ENCODE data around the gene ZNF350. TPM values are rescaled to one million over a fixed set of nuclear protein-coding genes. Genes with fewer than 3 reads are reported as not detected.
"Not testable (repeated sequence)": the region's sequence is repeated elsewhere in the genome, so short reads cannot be mapped to it uniquely, and the experiment has no call there.

Gene ZNF350
- total RNA-seq, 2 donors from 2014 or later: 31.3 to 34.6 TPM

DNA sequence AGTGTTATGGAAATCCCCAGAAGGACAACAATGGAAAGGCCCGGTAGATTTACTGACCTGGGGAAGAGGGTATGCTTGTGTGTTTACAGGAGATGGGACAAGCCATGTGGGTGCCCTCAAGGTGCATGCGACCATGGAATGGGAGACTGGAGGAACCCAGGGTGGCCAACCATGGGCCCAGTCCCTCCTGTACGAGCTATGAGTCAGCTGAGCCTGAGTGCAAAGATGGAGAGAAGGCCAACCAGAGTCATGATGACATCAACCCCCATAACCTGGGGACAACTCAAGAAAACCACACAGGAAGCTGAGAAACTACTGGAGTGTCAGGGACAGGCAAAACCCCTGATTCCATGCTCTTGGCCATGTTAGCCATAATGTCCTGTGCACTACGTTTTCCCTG is 7.8 kb downstream of the ZNF350 start:
- WGBS: 91% methylated on average over 4 of the region's 4 CpGs
- TF ChIP-seq, protein P1, sequence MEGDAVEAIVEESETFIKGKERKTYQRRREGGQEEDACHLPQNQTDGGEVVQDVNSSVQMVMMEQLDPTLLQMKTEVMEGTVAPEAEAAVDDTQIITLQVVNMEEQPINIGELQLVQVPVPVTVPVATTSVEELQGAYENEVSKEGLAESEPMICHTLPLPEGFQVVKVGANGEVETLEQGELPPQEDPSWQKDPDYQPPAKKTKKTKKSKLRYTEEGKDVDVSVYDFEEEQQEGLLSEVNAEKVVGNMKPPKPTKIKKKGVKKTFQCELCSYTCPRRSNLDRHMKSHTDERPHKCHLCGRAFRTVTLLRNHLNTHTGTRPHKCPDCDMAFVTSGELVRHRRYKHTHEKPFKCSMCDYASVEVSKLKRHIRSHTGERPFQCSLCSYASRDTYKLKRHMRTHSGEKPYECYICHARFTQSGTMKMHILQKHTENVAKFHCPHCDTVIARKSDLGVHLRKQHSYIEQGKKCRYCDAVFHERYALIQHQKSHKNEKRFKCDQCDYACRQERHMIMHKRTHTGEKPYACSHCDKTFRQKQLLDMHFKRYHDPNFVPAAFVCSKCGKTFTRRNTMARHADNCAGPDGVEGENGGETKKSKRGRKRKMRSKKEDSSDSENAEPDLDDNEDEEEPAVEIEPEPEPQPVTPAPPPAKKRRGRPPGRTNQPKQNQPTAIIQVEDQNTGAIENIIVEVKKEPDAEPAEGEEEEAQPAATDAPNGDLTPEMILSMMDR (IDR thresholded peaks at IDR 0.05): no peak
- TF ChIP-seq POLR2AphosphoS5 (IDR thresholded peaks at IDR 0.05): no peak
- TF ChIP-seq POLR2A (IDR thresholded peaks at IDR 0.05): no peak
- no peaks in the 10 kb centered on the region for H3K27me3 ChIP-seq (replicated peaks; ENCODE audit: insufficient read depth)
- intact Hi-C loops (cut with DNase I): no loop called here
- H3K9me3 ChIP-seq: no peaks in the 10 kb centered on the region
- H3K4me1 ChIP-seq (replicated peaks): peaks cover 3% of the 10 kb centered on the region
- no peak for DNase-seq (ENCODE audit: low spot score)
- H3K36me3 ChIP-seq: peaks cover 0 to 7% of the 10 kb centered on the region in 2 donors
- H3K4me3 ChIP-seq: no peak overlapping the region
- peak overlapping the region in 1 of 2 donors; percentile 88 for H3K27ac ChIP-seq

DNA sequence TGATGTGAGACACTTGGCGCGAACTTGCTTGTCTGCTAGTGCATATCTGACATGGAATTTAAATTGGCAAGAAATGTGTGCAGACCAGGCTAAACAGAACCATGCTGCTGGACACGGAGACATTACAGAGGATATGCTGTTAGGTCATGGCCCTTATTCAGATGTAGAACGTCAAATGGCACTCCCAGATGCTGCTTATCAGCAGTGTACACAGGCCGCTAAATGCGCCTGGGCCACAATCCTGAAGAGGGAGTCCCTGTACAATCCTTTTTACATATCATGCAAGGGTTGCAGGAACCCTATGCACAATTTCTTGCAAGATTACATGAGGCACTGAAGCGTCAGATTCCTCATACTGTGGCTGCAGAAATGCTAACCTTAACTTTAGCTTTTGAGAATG is 9.3 kb downstream of the ZNF350 start:
- TF ChIP-seq, protein P1 (IDR thresholded peaks at IDR 0.05): no peak
- no peak for TF ChIP-seq POLR2AphosphoS5 (IDR thresholded peaks at IDR 0.05)
- TF ChIP-seq POLR2A (IDR thresholded peaks at IDR 0.05): no peak
- Histone ChIP-seq H3K27ac (peak overlapping the region in 1 of 2 donors; percentile 6), H3K4me1 (replicated peaks) (peaks cover 3% of the 10 kb centered on the region), H3K36me3 (peaks cover 0 to 20% of the 10 kb centered on the region in 2 donors), H3K9me3 (no peaks in the 10 kb centered on the region), H3K27me3 (replicated peaks; ENCODE audit: insufficient read depth) (no peaks in the 10 kb centered on the region), H3K4me3 (no peak overlapping the region)
- WGBS: 92% methylated on average over 7 of the region's 7 CpGs
- intact Hi-C loops (cut with DNase I): no loop called here
- DNase-seq (ENCODE audit: low spot score): no peak

DNA sequence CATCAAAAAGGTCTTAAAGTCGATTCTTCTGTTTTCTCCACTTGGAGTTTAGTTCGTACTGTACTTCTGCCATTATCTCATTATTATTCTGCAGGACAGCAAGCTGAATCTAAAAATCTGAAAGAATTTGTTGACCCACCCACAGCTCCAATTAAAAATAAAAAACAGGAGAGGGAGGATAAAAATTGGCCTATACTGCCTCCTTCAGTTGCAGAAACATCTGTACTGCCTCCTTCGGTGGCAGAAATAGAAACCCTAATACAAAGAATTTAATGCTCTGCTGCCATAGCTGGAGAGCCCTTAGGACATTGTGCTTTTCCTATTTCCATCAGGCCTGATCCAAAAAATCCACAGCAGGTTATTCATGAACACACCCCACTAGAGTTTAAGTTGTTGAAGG is 9.8 kb downstream of the ZNF350 start:
- Histone ChIP-seq H3K4me1 (replicated peaks) (peaks cover 3% of the 10 kb centered on the region), H3K27ac (peak overlapping the region in 1 of 2 donors; percentile 6), H3K27me3 (replicated peaks; ENCODE audit: insufficient read depth) (no peaks in the 10 kb centered on the region), H3K9me3 (no peaks in the 10 kb centered on the region), H3K4me3 (no peak overlapping the region), H3K36me3 (peaks cover 0 to 25% of the 10 kb centered on the region in 2 donors)
- no peak for DNase-seq (ENCODE audit: low spot score)
- WGBS: 91% methylated on average over 3 of the region's 3 CpGs
- intact Hi-C loops (cut with DNase I): no loop called here
- TF ChIP-seq POLR2A (IDR thresholded peaks at IDR 0.05) (no peak), POLR2AphosphoS5 (IDR thresholded peaks at IDR 0.05) (no peak)
- TF ChIP-seq, protein P1 (IDR thresholded peaks at IDR 0.05): no peak

DNA sequence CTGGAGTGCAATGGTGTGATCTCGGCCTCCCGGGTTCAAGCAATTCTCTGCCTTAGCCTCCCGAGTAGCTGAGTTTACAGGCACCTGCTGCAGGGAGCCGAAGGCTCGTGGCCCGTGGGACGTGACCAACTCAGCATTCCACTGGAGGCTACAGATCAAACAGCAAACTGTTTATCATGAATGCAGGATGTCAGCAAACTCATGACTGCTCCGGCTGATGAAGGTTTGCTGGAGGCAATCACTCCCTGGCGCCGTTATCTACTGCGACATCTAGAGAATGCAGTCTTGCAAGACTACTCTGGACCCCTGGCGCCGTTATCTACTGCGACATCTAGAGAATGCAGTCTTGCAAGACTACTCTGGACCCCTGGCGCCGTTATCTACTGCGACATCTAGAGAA is 10.9 kb downstream of the ZNF350 start:
- H3K9me3 ChIP-seq; H3K27ac ChIP-seq; H3K4me1 ChIP-seq (replicated peaks); H3K27me3 ChIP-seq (replicated peaks; ENCODE audit: insufficient read depth); intact Hi-C loops (cut with DNase I); DNase-seq (ENCODE audit: low spot score); H3K4me3 ChIP-seq: not testable (repeated sequence)
- 93% methylated on average over 17 of the region's 17 CpGs for WGBS
- H3K36me3 ChIP-seq: peaks cover 3 to 34% of the 10 kb centered on the region in 2 donors

DNA sequence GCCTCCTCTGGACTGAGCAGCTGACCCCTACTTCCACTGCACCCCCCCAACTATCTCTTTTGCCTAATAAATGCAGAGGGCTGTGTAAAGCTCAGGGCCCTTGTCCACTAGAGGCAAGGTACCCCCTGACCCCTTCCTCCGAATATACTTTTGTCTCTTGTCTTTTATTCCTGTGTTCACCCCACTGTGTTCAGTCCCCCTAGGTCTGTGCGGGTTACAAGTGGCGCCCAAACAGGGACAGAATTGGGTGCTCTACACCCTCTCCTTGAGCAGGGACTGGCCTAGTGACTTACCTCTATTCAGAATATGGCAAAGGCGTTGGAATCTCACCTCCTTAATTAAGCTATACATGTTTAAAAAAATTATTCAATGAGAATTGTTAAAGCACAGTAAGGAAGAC is 15.0 kb downstream of the ZNF350 start:
- intact Hi-C loops (cut with DNase I): no loop called here
- no peak for DNase-seq (ENCODE audit: low spot score)
- Histone ChIP-seq H3K4me1 (replicated peaks) (no peaks in the 10 kb centered on the region), H3K36me3 (peaks cover 22 to 60% of the 10 kb centered on the region in 2 donors), H3K9me3 (no peaks in the 10 kb centered on the region), H3K4me3 (no peak overlapping the region), H3K27ac (no peak overlapping the region), H3K27me3 (replicated peaks; ENCODE audit: insufficient read depth) (no peaks in the 10 kb centered on the region)
- TF ChIP-seq POLR2A (IDR thresholded peaks at IDR 0.05) (no peak), POLR2AphosphoS5 (IDR thresholded peaks at IDR 0.05) (no peak)
- TF ChIP-seq, protein P1 (IDR thresholded peaks at IDR 0.05): no peak
- 98% methylated on average over 4 of the region's 4 CpGs for WGBS
